Activated naive CD4-positive, alpha-beta T cell treated with anti-CD3 and anti-CD28 coated beads, Interleukin-2, amount 50 U/mL, for 72 hours (primary cell): Measurements from ENCODE around the gene NHLRC2. TPM values are rescaled to one million over a fixed set of nuclear protein-coding genes. Genes with fewer than 3 reads are reported as not detected.

Source experiments
- ATAC-seq, 2 donors: fragments of 150-1000 bp; cut with Tn5 transposase; 2 replicates each; pipeline ENCODE4 v1.10.0; 2021; ENCODE audit warnings: mild to moderate bottlenecking in 2 of 2, moderate library complexity in 2 of 2
- DNase-seq, 2 donors: peaks; one replicate each; pipeline ENCODE4 v3.0.0; 2021 to 2022; ENCODE audit warnings: low spot score in 2 of 2
- H3K27ac Mint-ChIP-seq, 2 donors: one replicate each; pipeline ENCODE4 v1.8.0; 2022; ENCODE audit warnings: mild to moderate bottlenecking in 2 of 2, mixed read lengths in 2 of 2
- H3K36me3 Mint-ChIP-seq, 2 donors: one replicate each; pipeline ENCODE4 v1.8.0; 2022; ENCODE audit warnings: mixed read lengths in 2 of 2
- H3K9me3 Mint-ChIP-seq, 2 donors: one replicate each; pipeline ENCODE4 v1.8.0; 2022; ENCODE audit warnings: mixed read lengths in 2 of 2
- total RNA-seq, 2 donors: library from RNA; stranded (reverse); gene quantifications; one replicate each; pipeline ENCODE4 v1.2.3, GENCODE V29; 2022

Gene NHLRC2
- total RNA-seq, 2 donors from 2014 or later: 7.4 to 23.0 TPM

- ATAC-seq: no peak
- Mint-ChIP-seq H3K36me3 (peaks cover 8 to 21% of the 10 kb centered on the region in 2 donors), H3K27ac (no peak overlapping the region), H3K9me3 (no peaks in the 10 kb centered on the region)
- no peak for DNase-seq
Observed at GRCh38 chr10:113889911-113890310, 35.5 kb downstream of the NHLRC2 start.

GRCh38 chr10:113890769-113891168, 36.3 kb downstream of the NHLRC2 start:
- DNase-seq: no peak
- Mint-ChIP-seq H3K9me3 (peaks cover 4 to 5% of the 10 kb centered on the region in 2 donors), H3K27ac (no peak overlapping the region), H3K36me3 (peaks cover 12 to 28% of the 10 kb centered on the region in 2 donors)
- no peak for ATAC-seq

- peaks cover 4 to 5% of the 10 kb centered on the region in 2 donors for H3K9me3 Mint-ChIP-seq
- no peak overlapping the region for H3K27ac Mint-ChIP-seq
- ATAC-seq: no peak
- no peak for DNase-seq
- H3K36me3 Mint-ChIP-seq: peaks cover 9 to 22% of the 10 kb centered on the region in 2 donors
Observed at GRCh38 chr10:113891476-113891875, 37.0 kb downstream of the NHLRC2 start.

- H3K9me3 Mint-ChIP-seq: peaks cover 4 to 5% of the 10 kb centered on the region in 2 donors
- peaks cover 4 to 14% of the 10 kb centered on the region in 2 donors for H3K36me3 Mint-ChIP-seq
Observed at GRCh38 chr10:113893570-113893969, 39.1 kb downstream of the NHLRC2 start.

GRCh38 chr10:113894581-113894980, 40.1 kb downstream of the NHLRC2 start:
- no peak for ATAC-seq
- Mint-ChIP-seq H3K9me3 (peaks cover 4 to 5% of the 10 kb centered on the region in 2 donors), H3K36me3 (peaks cover 4 to 14% of the 10 kb centered on the region in 2 donors), H3K27ac (no peak overlapping the region)
- DNase-seq: no peak

More at GRCh38 chr10:113893570-113893969, 39.1 kb downstream of the NHLRC2 start:
- DNase-seq (no peak), ATAC-seq (no peak)
- H3K27ac Mint-ChIP-seq: no peak overlapping the region

- Mint-ChIP-seq H3K27ac (no peak overlapping the region), H3K36me3 (peaks cover 4 to 14% of the 10 kb centered on the region in 2 donors), H3K9me3 (peaks cover 4 to 5% of the 10 kb centered on the region in 2 donors)
- ATAC-seq (no peak), DNase-seq (no peak)
Observed at GRCh38 chr10:113895018-113895417, 40.6 kb downstream of the NHLRC2 start.

GRCh38 chr10:113897693-113898618, 43.5 kb downstream of the NHLRC2 start:
- peaks cover 11 to 17% of the 10 kb centered on the region in 2 donors for H3K36me3 Mint-ChIP-seq
- DNase-seq: no peak
- ATAC-seq: no peak
- H3K27ac Mint-ChIP-seq: no peak overlapping the region
- peaks cover 4 to 5% of the 10 kb centered on the region in 2 donors for H3K9me3 Mint-ChIP-seq

- H3K27ac Mint-ChIP-seq: peak overlapping the region in 1 of 2 donors; percentile 15
Observed at GRCh38 chr10:113899952-113900598, 45.6 kb downstream of the NHLRC2 start.

GRCh38 chr10:113905756-113906155, 51.3 kb downstream of the NHLRC2 start:
- Mint-ChIP-seq H3K9me3 (no peaks in the 10 kb centered on the region), H3K27ac (peak overlapping the region in 1 of 2 donors; percentile 75), H3K36me3 (peaks cover 6 to 22% of the 10 kb centered on the region in 2 donors)
- DNase-seq: no peak
- ATAC-seq: no peak

More at GRCh38 chr10:113899952-113900598, 45.6 kb downstream of the NHLRC2 start:
- Mint-ChIP-seq H3K9me3 (peaks cover 4% of the 10 kb centered on the region in 2 donors), H3K36me3 (peaks cover 10 to 23% of the 10 kb centered on the region in 2 donors)
- DNase-seq: no peak
- ATAC-seq: no peak

GRCh38 chr10:113907166-113907565, 52.7 kb downstream of the NHLRC2 start:
- Mint-ChIP-seq H3K36me3 (peaks cover 0 to 16% of the 10 kb centered on the region in 2 donors), H3K9me3 (no peaks in the 10 kb centered on the region), H3K27ac (no peak overlapping the region)
- DNase-seq: no peak
- no peak for ATAC-seq

- Mint-ChIP-seq H3K27ac (no peak overlapping the region), H3K36me3 (peaks cover 0 to 14% of the 10 kb centered on the region in 2 donors), H3K9me3 (no peaks in the 10 kb centered on the region)
- DNase-seq: no peak
- no peak for ATAC-seq
Observed at GRCh38 chr10:113908236-113908635, 53.8 kb downstream of the NHLRC2 start.

GRCh38 chr10:113911113-113911512, 56.7 kb downstream of the NHLRC2 start:
- H3K36me3 Mint-ChIP-seq: no peaks in the 10 kb centered on the region
- H3K9me3 Mint-ChIP-seq: no peaks in the 10 kb centered on the region
- no peak overlapping the region for H3K27ac Mint-ChIP-seq
- DNase-seq: no peak
- no peak for ATAC-seq

GRCh38 chr10:113911839-113912238, 57.4 kb downstream of the NHLRC2 start:
- ATAC-seq: no peak
- H3K27ac Mint-ChIP-seq: no peak overlapping the region
- no peaks in the 10 kb centered on the region for H3K9me3 Mint-ChIP-seq
- no peak for DNase-seq
- H3K36me3 Mint-ChIP-seq: no peaks in the 10 kb centered on the region

- Mint-ChIP-seq H3K9me3 (no peaks in the 10 kb centered on the region), H3K36me3 (peaks cover 0 to 3% of the 10 kb centered on the region in 2 donors), H3K27ac (no peak overlapping the region)
- no peak for ATAC-seq
- no peak for DNase-seq
Observed at GRCh38 chr10:113912582-113912981, 58.1 kb downstream of the NHLRC2 start.

GRCh38 chr10:113914956-113915355, 60.5 kb downstream of the NHLRC2 start:
- H3K9me3 Mint-ChIP-seq: no peaks in the 10 kb centered on the region
- no peak for DNase-seq
- no peak for ATAC-seq
- H3K27ac Mint-ChIP-seq: no peak overlapping the region
- peaks cover 0 to 6% of the 10 kb centered on the region in 2 donors for H3K36me3 Mint-ChIP-seq

- Mint-ChIP-seq H3K27ac (peak overlapping the region in 1 of 2 donors; percentile 77), H3K36me3 (peaks cover 0 to 6% of the 10 kb centered on the region in 2 donors), H3K9me3 (no peaks in the 10 kb centered on the region)
- no peak for ATAC-seq
- no peak for DNase-seq
Observed at GRCh38 chr10:113915540-113915939, 61.1 kb downstream of the NHLRC2 start.

- H3K27ac Mint-ChIP-seq: no peak overlapping the region
- DNase-seq (no peak), ATAC-seq (no peak)
- H3K9me3 Mint-ChIP-seq: no peaks in the 10 kb centered on the region
- H3K36me3 Mint-ChIP-seq: peaks cover 0 to 6% of the 10 kb centered on the region in 2 donors
Observed at GRCh38 chr10:113916053-113916452, 61.6 kb downstream of the NHLRC2 start.
